Spleen (tissue), 7 donors: ENCODE measurements around the gene TMEM86A.

Experiments
- CTCF ChIP-seq, 11 experiments: fragments of 200-600 bp in 7 of 11; fragments of 450-650 bp in 4 of 11; sonication (generic) in 4 of 11; IDR thresholded peaks in 8 of 11; conservative IDR thresholded peaks in 3 of 11; 1 replicate in 7 of 11; 2 replicates in 4 of 11; pipeline versions ENCODE4 v1.4.0 to v1.8.0; 2016 to 2021; ENCODE audit warnings: antibody characterized with exemption in 11 of 11, inconsistent platforms in 4 of 11, mild to moderate bottlenecking in 1 of 11
- POLR2A ChIP-seq, 3 donors: fragments of 450-650 bp; IDR thresholded peaks; one replicate each; pipeline ENCODE4 v1.5.1; 2017; ENCODE audit warnings: antibody characterized with exemption in 3 of 3, mild to moderate bottlenecking in 1 of 3
- POLR2AphosphoS5 ChIP-seq, 3 donors: sonication (generic); formaldehyde crosslinking; IDR thresholded peaks; one replicate each; pipeline ENCODE4 v1.5.1; 2017; ENCODE audit warnings: antibody characterized with exemption in 3 of 3
- donor health status: DM: no; HTN: no; CAD: no; lungs with moderate emphysema.
- donor health status: DM: no; HTN: no; CAD: no.
- donor health status: DM: no; HTN: no; CAD: no.

GRCh38 chr11:18713646-18714442, 15.3 kb downstream of the TMEM86A start:
- TF ChIP-seq CTCF (IDR thresholded peaks at IDR 0.05 in 8 of 11, conservative IDR thresholded peaks at IDR 0.05 in 3 of 11) (no peak), POLR2A (IDR thresholded peaks at IDR 0.05) (no peak), POLR2AphosphoS5 (IDR thresholded peaks at IDR 0.05) (no peak)
